ENCODE data around the gene FOXK1. TPM values are rescaled to one million over a fixed set of nuclear protein-coding genes. Genes with fewer than 3 reads are reported as not detected.

The FOXK1 gene
- total RNA-seq, 4 donors from 2014 or later, result 28.0 to 59.9 (median 34.2) TPM

DNA sequence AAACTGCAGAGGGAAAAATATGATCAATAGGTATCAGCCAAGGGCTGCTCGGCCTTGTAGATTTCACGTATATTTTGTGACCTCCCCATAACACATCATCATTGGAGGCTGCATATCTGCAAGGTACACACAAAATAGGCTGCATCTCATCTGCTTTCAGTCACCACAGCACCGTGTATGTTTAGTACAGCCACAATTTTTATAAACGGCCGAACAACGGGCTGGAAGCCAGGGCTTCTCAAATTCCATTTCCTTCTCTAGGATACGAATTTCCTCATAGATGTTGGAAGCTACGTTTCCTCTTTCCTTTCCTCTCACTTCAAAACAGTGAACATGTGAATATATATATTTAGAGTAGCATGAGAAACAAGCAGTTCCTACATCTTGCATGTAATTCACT is 20.2 kb upstream of the FOXK1 start:
- in situ Hi-C loops (cut with MboI; ENCODE audit: low pct_ligation_motif_present in 1 of 4, low pct_unique_long_range_greater_than_20kb in 1 of 4, low sequenced_read_pairs in 3 of 4) (loop anchor here in 1 of 4 donors (25.0 kb wide), 1 partner anchor 425 kb away; no protein-coding TSS in a partner anchor), intact Hi-C loops (cut with DNase I; ENCODE audit: low total_unique reads) (no loop called here)
- 27 to 37% methylated on average over 7 to 8 of the region's 8 CpGs for WGBS, 2 donors (ENCODE audit: low coverage in 1 of 2)
- H3K27me3 ChIP-seq, result no peaks in the 10 kb centered on the region
- TF ChIP-seq POLR2A (IDR thresholded peaks at IDR 0.05), result no peak
- TF ChIP-seq EP300 (IDR thresholded peaks at IDR 0.05; ENCODE audit: low read depth), result no peak
- TF ChIP-seq, protein P1, sequence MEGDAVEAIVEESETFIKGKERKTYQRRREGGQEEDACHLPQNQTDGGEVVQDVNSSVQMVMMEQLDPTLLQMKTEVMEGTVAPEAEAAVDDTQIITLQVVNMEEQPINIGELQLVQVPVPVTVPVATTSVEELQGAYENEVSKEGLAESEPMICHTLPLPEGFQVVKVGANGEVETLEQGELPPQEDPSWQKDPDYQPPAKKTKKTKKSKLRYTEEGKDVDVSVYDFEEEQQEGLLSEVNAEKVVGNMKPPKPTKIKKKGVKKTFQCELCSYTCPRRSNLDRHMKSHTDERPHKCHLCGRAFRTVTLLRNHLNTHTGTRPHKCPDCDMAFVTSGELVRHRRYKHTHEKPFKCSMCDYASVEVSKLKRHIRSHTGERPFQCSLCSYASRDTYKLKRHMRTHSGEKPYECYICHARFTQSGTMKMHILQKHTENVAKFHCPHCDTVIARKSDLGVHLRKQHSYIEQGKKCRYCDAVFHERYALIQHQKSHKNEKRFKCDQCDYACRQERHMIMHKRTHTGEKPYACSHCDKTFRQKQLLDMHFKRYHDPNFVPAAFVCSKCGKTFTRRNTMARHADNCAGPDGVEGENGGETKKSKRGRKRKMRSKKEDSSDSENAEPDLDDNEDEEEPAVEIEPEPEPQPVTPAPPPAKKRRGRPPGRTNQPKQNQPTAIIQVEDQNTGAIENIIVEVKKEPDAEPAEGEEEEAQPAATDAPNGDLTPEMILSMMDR (IDR thresholded peaks at IDR 0.05), result no peak
- TF ChIP-seq POLR2AphosphoS5 (IDR thresholded peaks at IDR 0.05), result no peak
- H3K4me1 ChIP-seq, result peaks cover 0 to 4% (median 0%) of the 10 kb centered on the region in 4 donors
- H3K9me3 ChIP-seq, result peaks cover 0 to 14% of the 10 kb centered on the region in 2 donors
- H3K4me3 ChIP-seq, result no peak overlapping the region
- no peaks in the 10 kb centered on the region for H3K36me3 ChIP-seq
- DNase-seq, result no peak
- peak overlapping the region in 2 of 4 donors; percentile 22 to 23 for H3K27ac ChIP-seq

DNA sequence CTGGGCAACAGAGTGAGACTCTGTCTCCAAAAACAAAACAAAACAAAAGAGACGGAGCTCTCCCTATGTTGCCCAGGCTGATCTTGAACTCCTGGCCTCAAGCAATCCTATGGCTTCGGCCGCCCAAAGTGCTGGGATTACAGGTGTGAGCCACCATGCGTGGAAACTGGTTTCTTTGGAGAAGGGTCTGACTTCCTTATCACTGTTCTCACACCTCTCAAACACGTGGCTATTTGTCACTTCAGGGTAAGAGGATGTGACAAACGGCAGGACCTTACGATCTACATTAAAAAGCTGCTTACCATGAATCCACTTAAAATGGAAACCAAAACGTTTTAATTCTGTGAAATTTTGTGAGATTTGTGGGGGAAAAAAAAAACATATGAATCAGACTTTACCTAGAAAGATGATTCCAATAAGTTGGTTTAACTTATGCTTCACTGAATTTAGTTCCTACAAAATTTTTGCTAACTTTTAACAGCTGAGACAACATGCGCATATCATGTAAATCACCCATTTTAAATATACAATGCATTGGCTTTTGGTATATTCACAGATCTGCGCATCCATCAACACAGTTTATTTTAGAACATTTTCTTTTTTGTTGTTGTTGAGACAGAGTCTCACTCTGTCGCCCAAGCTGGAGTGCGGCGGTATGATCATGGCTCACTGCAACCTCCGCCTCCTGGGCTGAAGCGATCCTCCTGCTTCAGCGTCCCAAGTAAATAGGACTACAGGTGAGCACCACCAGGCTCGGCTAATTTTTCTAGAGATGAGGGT is 18.7 kb upstream of the FOXK1 start:
- Histone ChIP-seq H3K36me3 (no peaks in the 10 kb centered on the region), H3K4me1 (peaks cover 0 to 12% (median 0%) of the 10 kb centered on the region in 4 donors), H3K9me3 (peaks cover 0 to 14% of the 10 kb centered on the region in 2 donors), H3K4me3 (no peak overlapping the region), H3K27ac (no peak overlapping the region), H3K27me3 (no peaks in the 10 kb centered on the region)
- in situ Hi-C loops (cut with MboI; ENCODE audit: low pct_ligation_motif_present in 1 of 4, low pct_unique_long_range_greater_than_20kb in 1 of 4, low sequenced_read_pairs in 3 of 4) (loop anchor here in 1 of 4 donors (25.0 kb wide), 1 partner anchor 424 kb away; no protein-coding TSS in a partner anchor), intact Hi-C loops (cut with DNase I; ENCODE audit: low total_unique reads) (no loop called here)
- WGBS, 2 donors (ENCODE audit: low coverage in 1 of 2), result 82 to 96% methylated on average over 12 to 17 of the region's 17 CpGs
- no peak for DNase-seq
- TF ChIP-seq POLR2AphosphoS5 (IDR thresholded peaks at IDR 0.05) (no peak), EP300 (IDR thresholded peaks at IDR 0.05; ENCODE audit: low read depth) (no peak), POLR2A (IDR thresholded peaks at IDR 0.05) (no peak)
- TF ChIP-seq, protein P1 (IDR thresholded peaks at IDR 0.05), result no peak

DNA sequence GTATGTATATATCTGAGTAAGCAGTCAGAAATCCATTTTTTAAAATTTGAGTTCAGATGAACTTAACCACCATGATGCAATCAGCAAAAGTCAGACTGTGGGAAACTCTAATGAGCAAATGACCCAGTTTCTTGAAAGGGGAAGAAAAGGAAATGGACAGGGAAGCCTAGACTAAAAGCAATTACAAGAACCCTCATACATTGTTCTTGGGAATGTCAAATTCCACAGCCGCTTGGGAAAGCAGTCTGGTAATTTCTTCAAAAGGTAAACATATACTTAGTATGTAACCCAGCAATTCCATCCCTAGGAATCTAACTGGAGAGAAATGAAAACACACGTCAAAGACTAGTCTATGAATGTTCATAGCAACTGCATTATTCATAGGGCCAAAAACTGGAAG is 16.4 kb upstream of the FOXK1 start:
- H3K27ac ChIP-seq, result peak overlapping the region in 3 of 4 donors; percentile 46 to 76 (median 64)
- in situ Hi-C loops (cut with MboI; ENCODE audit: low pct_ligation_motif_present in 1 of 4, low pct_unique_long_range_greater_than_20kb in 1 of 4, low sequenced_read_pairs in 3 of 4), result loop anchor here in 1 of 4 donors (25.0 kb wide), 1 partner anchor 422 kb away; no protein-coding TSS in a partner anchor

More for the DNA sequence above, 16.4 kb upstream of the FOXK1 start:
- 38 to 49% methylated on average over 2 of the region's 2 CpGs for WGBS, 2 donors (ENCODE audit: low coverage in 1 of 2)
- peaks cover 0 to 15% (median 0%) of the 10 kb centered on the region in 4 donors for H3K4me1 ChIP-seq
- TF ChIP-seq POLR2A (IDR thresholded peaks at IDR 0.05) (no peak), POLR2AphosphoS5 (IDR thresholded peaks at IDR 0.05) (peak in 2 of 3 donors; percentile 17 to 37)
- TF ChIP-seq, protein P1 (IDR thresholded peaks at IDR 0.05), result no peak
- H3K4me3 ChIP-seq, result no peak overlapping the region
- intact Hi-C loops (cut with DNase I; ENCODE audit: low total_unique reads), result no loop called here
- no peaks in the 10 kb centered on the region for H3K9me3 ChIP-seq
- no peaks in the 10 kb centered on the region for H3K27me3 ChIP-seq
- no peaks in the 10 kb centered on the region for H3K36me3 ChIP-seq
- DNase-seq, result no peak

Measured in transverse colon (tissue), 4 donors.